ENCODE results near the gene CAMK2N2. TPM values are rescaled to one million over a fixed set of nuclear protein-coding genes. Genes with fewer than 3 reads are reported as not detected.

CAMK2N2 gene
- total and polyA plus RNA-seq, 9 of the 15 experiments (the other 6 are each of a cell fraction or from before 2014, with no cell fraction given), result 0.08 to 0.22 (median 0.11) TPM; not detected in 5

GRCh38 chr3:184259878-184260723 lies 1.3 kb downstream of the CAMK2N2 start (continued):
- TF ChIP-seq, protein P1, sequence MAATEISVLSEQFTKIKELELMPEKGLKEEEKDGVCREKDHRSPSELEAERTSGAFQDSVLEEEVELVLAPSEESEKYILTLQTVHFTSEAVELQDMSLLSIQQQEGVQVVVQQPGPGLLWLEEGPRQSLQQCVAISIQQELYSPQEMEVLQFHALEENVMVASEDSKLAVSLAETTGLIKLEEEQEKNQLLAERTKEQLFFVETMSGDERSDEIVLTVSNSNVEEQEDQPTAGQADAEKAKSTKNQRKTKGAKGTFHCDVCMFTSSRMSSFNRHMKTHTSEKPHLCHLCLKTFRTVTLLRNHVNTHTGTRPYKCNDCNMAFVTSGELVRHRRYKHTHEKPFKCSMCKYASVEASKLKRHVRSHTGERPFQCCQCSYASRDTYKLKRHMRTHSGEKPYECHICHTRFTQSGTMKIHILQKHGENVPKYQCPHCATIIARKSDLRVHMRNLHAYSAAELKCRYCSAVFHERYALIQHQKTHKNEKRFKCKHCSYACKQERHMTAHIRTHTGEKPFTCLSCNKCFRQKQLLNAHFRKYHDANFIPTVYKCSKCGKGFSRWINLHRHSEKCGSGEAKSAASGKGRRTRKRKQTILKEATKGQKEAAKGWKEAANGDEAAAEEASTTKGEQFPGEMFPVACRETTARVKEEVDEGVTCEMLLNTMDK (IDR thresholded peaks at IDR 0.05; ENCODE audit: borderline replicate concordance, insufficient read depth, low read depth, low read length, poor library complexity, severe bottlenecking), result no peak
- TF ChIP-seq ZNF584 (CRISPR knock-in tag; IDR thresholded peaks at IDR 0.05; ENCODE audit: low read depth), result no peak
- peak; percentile 84 for TF ChIP-seq MIER1 (IDR thresholded peaks at IDR 0.05; ENCODE audit: low read depth)
- no peak for TF ChIP-seq FOXJ2 (tag; IDR thresholded peaks at IDR 0.05)
- TF ChIP-seq PCBP1 (IDR thresholded peaks at IDR 0.05; ENCODE audit: low read depth, low read length, poor library complexity, severe bottlenecking), result peak; percentile 28
- TF ChIP-seq ZNF76 (CRISPR knock-in tag; IDR thresholded peaks at IDR 0.05; ENCODE audit: borderline replicate concordance), result no peak
- no peak for TF ChIP-seq PCBP2 (IDR thresholded peaks at IDR 0.05; ENCODE audit: low read depth, low read length, poor library complexity, severe bottlenecking)
- TF ChIP-seq, protein P2, sequence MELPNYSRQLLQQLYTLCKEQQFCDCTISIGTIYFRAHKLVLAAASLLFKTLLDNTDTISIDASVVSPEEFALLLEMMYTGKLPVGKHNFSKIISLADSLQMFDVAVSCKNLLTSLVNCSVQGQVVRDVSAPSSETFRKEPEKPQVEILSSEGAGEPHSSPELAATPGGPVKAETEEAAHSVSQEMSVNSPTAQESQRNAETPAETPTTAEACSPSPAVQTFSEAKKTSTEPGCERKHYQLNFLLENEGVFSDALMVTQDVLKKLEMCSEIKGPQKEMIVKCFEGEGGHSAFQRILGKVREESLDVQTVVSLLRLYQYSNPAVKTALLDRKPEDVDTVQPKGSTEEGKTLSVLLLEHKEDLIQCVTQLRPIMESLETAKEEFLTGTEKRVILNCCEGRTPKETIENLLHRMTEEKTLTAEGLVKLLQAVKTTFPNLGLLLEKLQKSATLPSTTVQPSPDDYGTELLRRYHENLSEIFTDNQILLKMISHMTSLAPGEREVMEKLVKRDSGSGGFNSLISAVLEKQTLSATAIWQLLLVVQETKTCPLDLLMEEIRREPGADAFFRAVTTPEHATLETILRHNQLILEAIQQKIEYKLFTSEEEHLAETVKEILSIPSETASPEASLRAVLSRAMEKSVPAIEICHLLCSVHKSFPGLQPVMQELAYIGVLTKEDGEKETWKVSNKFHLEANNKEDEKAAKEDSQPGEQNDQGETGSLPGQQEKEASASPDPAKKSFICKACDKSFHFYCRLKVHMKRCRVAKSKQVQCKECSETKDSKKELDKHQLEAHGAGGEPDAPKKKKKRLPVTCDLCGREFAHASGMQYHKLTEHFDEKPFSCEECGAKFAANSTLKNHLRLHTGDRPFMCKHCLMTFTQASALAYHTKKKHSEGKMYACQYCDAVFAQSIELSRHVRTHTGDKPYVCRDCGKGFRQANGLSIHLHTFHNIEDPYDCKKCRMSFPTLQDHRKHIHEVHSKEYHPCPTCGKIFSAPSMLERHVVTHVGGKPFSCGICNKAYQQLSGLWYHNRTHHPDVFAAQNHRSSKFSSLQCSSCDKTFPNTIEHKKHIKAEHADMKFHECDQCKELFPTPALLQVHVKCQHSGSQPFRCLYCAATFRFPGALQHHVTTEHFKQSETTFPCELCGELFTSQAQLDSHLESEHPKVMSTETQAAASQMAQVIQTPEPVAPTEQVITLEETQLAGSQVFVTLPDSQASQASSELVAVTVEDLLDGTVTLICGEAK (IDR thresholded peaks at IDR 0.05), result no peak
- TF ChIP-seq, protein P2 (CRISPR knock-in tag; IDR thresholded peaks at IDR 0.05), result no peak
- TF ChIP-seq ZNF696 (CRISPR knock-in tag; conservative IDR thresholded peaks at IDR 0.05), result no peak
- TF ChIP-seq NRF1 (conservative IDR thresholded peaks at IDR 0.05 in 1 of 2, IDR thresholded peaks at IDR 0.05 in 1 of 2), result peak; percentile 57 to 64; a peak in 3 of 4 replicates
- TF ChIP-seq SIN3A (IDR thresholded peaks at IDR 0.05; ENCODE audit: borderline replicate concordance in 2 of 2, control insufficient read depth in 1 of 2, low read depth in 2 of 2, low read length in 2 of 2), result peak in 1 of 2 experiments; percentile 93; a peak in 1 of 4 replicates
- TF ChIP-seq ZNF668 (CRISPR knock-in tag; IDR thresholded peaks at IDR 0.05), result no peak

All from K562 (cell line).